GM18499 (cell line): ENCODE data around the gene TMC6.
"Not testable (repeated sequence)": the region's sequence is repeated elsewhere in the genome, so short reads cannot be mapped to it uniquely, and the experiment has no call there.

Experiments
- ATAC-seq: cut with Tn5 transposase; IDR thresholded peaks from one replicate; pipeline ENCODE4 v1.9.1; 2021; ENCODE audit warnings: moderate number of reproducible peaks; ENCODE audit not compliant: insufficient read depth, unreplicated experiment

TMC6 gene, protein sequence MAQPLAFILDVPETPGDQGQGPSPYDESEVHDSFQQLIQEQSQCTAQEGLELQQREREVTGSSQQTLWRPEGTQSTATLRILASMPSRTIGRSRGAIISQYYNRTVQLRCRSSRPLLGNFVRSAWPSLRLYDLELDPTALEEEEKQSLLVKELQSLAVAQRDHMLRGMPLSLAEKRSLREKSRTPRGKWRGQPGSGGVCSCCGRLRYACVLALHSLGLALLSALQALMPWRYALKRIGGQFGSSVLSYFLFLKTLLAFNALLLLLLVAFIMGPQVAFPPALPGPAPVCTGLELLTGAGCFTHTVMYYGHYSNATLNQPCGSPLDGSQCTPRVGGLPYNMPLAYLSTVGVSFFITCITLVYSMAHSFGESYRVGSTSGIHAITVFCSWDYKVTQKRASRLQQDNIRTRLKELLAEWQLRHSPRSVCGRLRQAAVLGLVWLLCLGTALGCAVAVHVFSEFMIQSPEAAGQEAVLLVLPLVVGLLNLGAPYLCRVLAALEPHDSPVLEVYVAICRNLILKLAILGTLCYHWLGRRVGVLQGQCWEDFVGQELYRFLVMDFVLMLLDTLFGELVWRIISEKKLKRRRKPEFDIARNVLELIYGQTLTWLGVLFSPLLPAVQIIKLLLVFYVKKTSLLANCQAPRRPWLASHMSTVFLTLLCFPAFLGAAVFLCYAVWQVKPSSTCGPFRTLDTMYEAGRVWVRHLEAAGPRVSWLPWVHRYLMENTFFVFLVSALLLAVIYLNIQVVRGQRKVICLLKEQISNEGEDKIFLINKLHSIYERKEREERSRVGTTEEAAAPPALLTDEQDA

DNA sequence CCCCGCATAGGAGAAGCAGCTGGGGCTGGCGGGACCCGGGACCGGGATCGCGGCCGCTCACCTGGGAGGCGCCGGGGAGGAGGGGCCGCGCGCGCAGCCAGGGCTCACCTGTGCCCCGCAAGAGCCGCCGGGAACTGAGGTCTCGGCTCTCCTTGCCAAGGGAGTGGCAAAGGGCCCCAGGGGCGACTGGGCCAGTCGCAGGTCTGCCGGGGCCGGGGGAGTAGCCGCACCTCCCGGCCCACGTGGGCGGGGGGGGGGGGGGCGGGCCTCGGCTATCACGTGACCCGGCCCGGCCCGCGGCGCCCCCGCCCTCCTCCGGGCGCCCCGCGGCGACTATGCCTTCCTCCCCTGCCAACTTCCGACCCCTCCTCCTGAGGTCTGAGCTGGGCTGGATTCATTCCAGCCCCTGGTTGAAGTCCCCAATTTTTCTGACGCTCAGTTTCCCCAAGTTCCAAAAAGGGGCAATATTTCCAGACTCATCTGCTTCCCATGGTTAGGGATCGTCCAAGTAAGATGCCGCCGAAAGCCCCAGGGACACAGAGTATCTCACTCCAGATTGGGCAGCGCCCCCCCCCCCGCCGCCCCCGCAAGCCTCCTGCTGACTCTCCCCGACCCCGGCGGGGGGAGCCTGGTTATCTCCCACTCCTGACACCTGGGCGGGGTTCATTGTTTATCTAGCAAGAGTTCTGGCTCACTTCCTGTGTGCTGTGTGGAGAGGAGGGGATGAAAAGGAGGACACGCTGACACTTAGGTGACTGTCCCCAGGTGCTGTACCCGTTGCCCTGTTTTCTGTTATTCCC lies at the start of gene TMC6:
Gene TMC6 (minus strand): TSS at position 205 of the 800 bp plus-strand sequence. CDS start 1,923 bp downstream, outside the sequence.
- ATAC-seq: no peak

- no peak for ATAC-seq
These were observed 48.0 kb upstream of the TMC6 start for GRCh38 chr17:78176548-78177025.

DNA sequence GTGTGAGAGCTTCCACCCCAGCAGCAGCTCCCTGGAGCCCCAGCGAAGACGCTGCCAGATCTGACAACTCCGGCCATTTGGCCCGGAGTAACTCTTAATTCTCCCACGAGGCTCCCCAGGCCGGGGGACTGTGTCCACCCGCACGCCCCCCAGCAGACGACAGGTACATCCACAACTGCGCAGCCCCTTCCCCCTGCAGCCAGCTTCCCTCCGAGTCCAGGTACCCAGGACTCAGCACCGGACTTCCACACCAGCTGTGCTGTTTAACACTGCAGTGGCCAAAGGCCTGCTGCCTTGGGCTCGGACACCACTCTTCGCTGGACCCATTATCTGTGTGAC lies 47.1 kb upstream of the TMC6 start:
- ATAC-seq: no peak

DNA sequence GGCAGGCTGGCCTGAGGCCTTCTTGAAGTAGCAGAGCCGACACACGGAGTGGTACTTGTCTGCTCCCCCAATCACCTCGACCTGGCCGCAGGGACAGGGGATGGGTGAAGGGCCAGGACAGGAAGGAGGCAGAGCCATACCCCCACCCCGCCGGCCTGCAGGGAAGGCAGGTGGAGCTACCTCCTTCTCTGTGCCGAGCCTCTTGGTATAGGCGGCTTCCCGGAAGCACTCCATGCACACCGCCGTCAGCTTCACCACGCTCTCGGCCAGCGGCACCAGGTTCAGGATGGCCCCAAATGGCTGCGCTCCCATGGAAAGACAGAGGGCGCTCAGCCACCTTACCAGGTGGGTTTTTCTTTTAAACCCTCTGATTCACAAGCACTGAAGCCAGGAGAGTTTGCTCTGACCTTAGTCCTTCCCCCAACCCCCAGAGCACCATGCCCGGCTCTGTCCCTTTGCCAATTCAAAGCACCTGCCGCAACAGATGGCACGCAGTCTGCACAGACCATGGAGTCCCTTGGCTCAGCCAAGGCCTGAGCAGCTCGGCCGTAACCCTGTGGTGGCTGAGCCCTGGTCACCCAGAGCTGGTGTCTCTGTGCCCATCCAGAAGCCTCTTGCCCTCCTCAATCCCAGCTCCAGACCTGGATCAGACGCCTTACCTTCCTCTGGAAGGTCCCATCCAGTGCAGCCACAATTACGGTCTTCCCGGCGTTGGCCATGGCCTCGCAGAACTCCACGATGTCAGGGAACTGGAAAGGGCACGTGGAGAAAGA lies 46.5 kb upstream of the TMC6 start:
- ATAC-seq: no peak

GRCh38 chr17:78174346-78174869 lies 45.9 kb upstream of the TMC6 start:
- ATAC-seq: no peak

- ATAC-seq: no peak
These were observed 44.7 kb upstream of the TMC6 start for GRCh38 chr17:78173097-78173715.

- ATAC-seq: no peak
These were observed 43.9 kb upstream of the TMC6 start for GRCh38 chr17:78172249-78173051.

GRCh38 chr17:78171591-78172248 lies 43.2 kb upstream of the TMC6 start:
- not testable (repeated sequence) for ATAC-seq

- no peak for ATAC-seq
These were observed 42.4 kb upstream of the TMC6 start for GRCh38 chr17:78170692-78171590.

DNA sequence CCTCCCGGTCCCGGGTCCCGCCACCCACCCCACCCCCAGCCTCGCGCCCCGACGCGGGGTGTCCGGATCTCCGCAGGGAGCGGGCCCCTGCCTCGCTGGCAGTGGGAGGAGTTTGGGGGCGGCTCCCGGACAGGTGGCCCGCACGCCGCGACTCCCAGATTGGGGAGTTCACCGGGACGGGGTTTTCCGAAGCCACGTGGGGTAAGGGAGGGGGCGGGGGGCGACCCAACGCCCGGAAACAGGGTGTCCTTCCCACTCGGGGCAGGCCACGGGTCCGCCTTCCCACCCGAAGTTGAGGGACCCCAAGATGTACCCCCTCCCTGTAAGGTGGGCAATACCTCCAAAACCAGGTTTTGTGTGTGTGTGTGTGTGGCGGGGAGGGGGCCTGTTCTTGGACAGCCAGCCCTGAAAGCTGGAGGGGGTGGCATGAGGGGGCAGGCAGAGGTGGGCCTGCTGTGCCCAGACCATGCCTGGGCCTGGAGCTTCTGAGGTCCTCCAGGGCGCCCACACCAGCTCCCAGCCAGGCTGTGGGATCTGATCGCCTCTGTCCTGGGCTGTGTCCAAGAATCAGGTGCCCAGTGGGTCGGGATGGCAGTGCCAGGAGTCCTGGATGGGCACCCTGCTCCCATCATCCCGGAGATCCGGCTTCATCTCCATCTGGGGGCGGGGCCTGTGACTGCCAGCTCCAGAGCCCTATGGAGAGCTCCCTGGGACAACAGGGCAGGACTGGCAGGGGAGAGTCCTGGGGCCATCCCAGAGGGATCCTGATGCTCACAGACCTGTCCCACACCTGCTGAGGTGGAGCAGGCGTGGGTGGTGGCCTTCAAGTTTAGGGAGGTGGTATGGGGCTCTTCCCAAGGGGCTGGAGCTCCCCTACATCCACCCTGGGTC lies 40.6 kb upstream of the TMC6 start:
- no peak for ATAC-seq

DNA sequence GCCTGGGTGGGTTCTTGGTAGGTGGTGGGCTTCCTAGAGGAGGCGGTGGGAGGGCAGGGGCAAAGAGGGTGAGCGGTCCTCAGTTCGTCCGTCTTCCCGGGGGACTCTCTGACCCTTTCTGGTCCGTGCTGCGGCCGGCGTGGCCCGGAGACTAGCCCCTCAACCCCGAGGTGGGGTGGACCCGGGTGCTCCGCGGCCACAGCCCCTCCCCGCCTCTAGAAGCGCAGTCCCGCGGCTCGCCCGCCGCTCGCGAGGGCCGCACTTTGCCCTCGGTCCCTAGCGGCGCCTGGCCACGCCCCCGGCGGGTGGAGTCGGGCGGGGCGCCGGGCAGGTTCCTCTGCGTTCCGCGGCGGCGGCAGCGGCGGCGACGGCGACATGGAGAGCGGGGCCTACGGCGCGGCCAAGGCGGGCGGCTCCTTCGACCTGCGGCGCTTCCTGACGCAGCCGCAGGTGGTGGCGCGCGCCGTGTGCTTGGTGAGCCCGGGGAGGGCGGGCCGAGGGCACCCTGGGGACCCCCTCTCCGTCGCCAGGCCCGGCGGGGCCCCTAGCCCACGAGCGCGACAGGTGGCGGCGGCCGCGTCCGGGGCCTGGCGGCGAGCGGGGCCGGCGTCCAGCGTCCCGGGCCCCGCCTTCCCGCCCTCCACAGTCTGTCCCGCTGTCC lies 39.8 kb upstream of the TMC6 start, which contains the start of gene SYNGR2:
Gene SYNGR2 (plus strand): TSS at position 340 of the 661 bp plus-strand sequence. CDS start 36 bp downstream, at position 376.
- no peak for ATAC-seq

- ATAC-seq: no peak
These were observed 37.9 kb upstream of the TMC6 start for GRCh38 chr17:78166416-78166815.

DNA sequence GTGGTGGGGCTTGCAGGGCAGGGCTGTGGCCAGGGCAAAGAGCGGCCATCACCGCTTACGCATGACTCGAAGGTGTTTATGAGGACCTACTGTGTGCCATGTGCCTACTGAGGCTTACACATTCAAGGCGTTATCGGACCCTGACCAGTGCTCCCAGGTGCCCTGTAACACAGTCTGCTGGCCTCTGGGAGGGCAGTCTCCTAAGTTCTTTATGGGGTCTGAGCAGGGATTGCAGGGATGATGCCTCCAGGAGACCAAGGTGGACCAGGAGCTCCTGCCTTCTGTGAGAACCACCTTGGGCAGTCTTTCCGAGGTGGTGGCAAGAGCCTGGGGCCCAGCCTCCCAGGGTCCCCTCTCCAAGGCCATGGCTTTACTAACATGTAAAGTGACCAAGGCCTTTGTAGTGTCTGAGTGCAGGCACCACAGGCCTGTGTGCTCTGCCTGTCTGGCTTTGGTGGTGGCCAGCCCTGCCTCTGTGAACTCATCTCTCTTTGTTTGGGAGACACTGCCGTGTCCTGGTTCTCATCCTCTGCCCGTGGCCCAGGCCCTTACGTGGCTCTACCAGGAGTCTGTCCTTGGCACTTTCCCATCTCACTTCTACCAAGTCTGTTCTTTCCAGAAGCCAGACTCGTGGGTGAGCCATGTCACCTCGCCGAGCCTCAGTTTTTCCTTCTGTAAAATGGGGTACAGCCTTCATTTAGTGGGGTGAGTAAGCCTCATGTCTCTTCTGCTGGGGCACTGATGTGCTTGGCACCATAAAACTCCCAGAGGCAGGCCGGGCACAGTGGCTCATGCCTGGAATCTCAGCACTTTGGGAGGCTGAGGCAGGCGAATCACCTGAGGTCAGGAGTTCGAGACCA lies 36.4 kb upstream of the TMC6 start:
- ATAC-seq: no peak
